IMR-90 (cell line): ENCODE data around the gene RPS15. TPM values are rescaled to one million over a fixed set of nuclear protein-coding genes. Genes with fewer than 3 reads are reported as not detected.

Experiments
- ATAC-seq: fragments of 200-7000 bp; cut with Tn5 transposase; 2 replicates; pipeline ENCODE4 v1.9.1; 2020; ENCODE audit warnings: low read depth, mild to moderate bottlenecking, moderate library complexity
- BruUV-seq: library from RNA; stranded (reverse); fragments of 400-500 nt; replicated peaks from 2 replicates; lab custom pipeline; 2021; lab: Mats Ljungman, UMichigan
- CTCF ChIA-PET: fragments of 300-600 bp; formaldehyde crosslinking; extraction: SDS; loops from one replicate; lab custom pipeline; 2021; ENCODE audit warnings: antibody characterized with exemption; lab: Yijun Ruan, JAX
- POLR2A ChIA-PET: fragments of 300-600 bp; sonication (Branson Sonifier 250); formaldehyde crosslinking; loops from one replicate; lab custom pipeline; 2022; ENCODE audit warnings: antibody characterized with exemption; ENCODE audit not compliant: unreplicated experiment; lab: Charles Lee
- DNase-seq: peaks from one replicate; pipeline ENCODE4 v3.0.0; 2013
- H2AFZ ChIP-seq: replicated peaks from 2 replicates; pipeline ENCODE3; 2013; ENCODE audit warnings: low read length, mild to moderate bottlenecking; ENCODE audit not compliant: poor library complexity
- H2AK5ac ChIP-seq: 2 replicates; pipeline ENCODE4 v1.6.1; 2013; ENCODE audit warnings: low read depth, low read length, inconsistent platforms
- H2AK9ac ChIP-seq: replicated peaks from 2 replicates; pipeline ENCODE3; 2013; ENCODE audit warnings: mild to moderate bottlenecking, low read depth, low read length, moderate library complexity; ENCODE audit not compliant: poor library complexity
- H2BK120ac ChIP-seq: 2 replicates; pipeline ENCODE4 v1.6.1; 2013; ENCODE audit warnings: low read depth, low read length, inconsistent platforms
- H2BK15ac ChIP-seq: 3 replicates; pipeline ENCODE4 v1.6.1; 2013; ENCODE audit warnings: low read depth, low read length, inconsistent platforms
- H2BK20ac ChIP-seq: 2 replicates; pipeline ENCODE4 v1.6.1; 2013; ENCODE audit warnings: low read depth, mild to moderate bottlenecking, inconsistent platforms, low read length, moderate library complexity
- H2BK5ac ChIP-seq: 2 replicates; pipeline ENCODE4 v1.6.1; 2013; ENCODE audit warnings: mild to moderate bottlenecking, low read depth, low read length, inconsistent platforms; ENCODE audit not compliant: poor library complexity, severe bottlenecking
- H3K14ac ChIP-seq: replicated peaks from 2 replicates; pipeline ENCODE4 v1.6.1; 2013; ENCODE audit warnings: low read depth, low read length, inconsistent platforms
- H3K18ac ChIP-seq: 2 replicates; pipeline ENCODE4 v1.6.1; 2013; ENCODE audit warnings: low read depth, low read length, control low read depth
- H3K23ac ChIP-seq: 2 replicates; pipeline ENCODE4 v1.6.1; 2013; ENCODE audit warnings: low read depth, low read length, inconsistent platforms
- H3K27ac ChIP-seq: 2 replicates; pipeline ENCODE4 v1.5.1; 2013; ENCODE audit warnings: mild to moderate bottlenecking, control low read depth, low read length; ENCODE audit not compliant: insufficient read depth
- H3K27me3 ChIP-seq: 2 replicates; pipeline ENCODE4 v1.6.1; 2013; ENCODE audit warnings: low read length; ENCODE audit not compliant: control insufficient read depth, insufficient read depth
- H3K36me3 ChIP-seq: 2 replicates; pipeline ENCODE4 v1.6.1; 2013; ENCODE audit warnings: low read length, mixed read lengths; ENCODE audit not compliant: control insufficient read depth, insufficient read depth
- H3K4ac ChIP-seq: 2 replicates; pipeline ENCODE4 v1.6.1; 2013; ENCODE audit warnings: low read depth, low read length, inconsistent platforms
- H3K4me1 ChIP-seq: 2 replicates; pipeline ENCODE4 v1.6.1; 2013; ENCODE audit warnings: low read length, mixed read lengths; ENCODE audit not compliant: control insufficient read depth, insufficient read depth
- H3K4me2 ChIP-seq: 2 replicates; pipeline ENCODE4 v1.6.1; 2013; ENCODE audit warnings: low read depth, mild to moderate bottlenecking, control low read depth, low read length, moderate library complexity
- H3K4me3 ChIP-seq: 2 replicates; pipeline ENCODE4 v1.5.1; 2013; ENCODE audit warnings: low read depth, mild to moderate bottlenecking, control low read depth, low read length, moderate library complexity; ENCODE audit not compliant: insufficient read depth
- H3K56ac ChIP-seq: 2 replicates; pipeline ENCODE4 v1.6.1; 2013; ENCODE audit warnings: low read length, inconsistent platforms; ENCODE audit not compliant: insufficient read depth; ENCODE audit errors: extremely low read depth
- H3K79me1 ChIP-seq, 2 experiments: 2 replicates each; pipeline ENCODE4 v1.6.1; 2013; ENCODE audit warnings: low read length in 2 of 2, inconsistent platforms in 1 of 2, low read depth in 1 of 2
- H3K9ac ChIP-seq: 2 replicates; pipeline ENCODE4 v1.6.1; 2013; ENCODE audit warnings: low read depth, low read length, control low read depth
- H3K9me1 ChIP-seq: 2 replicates; pipeline ENCODE4 v1.6.1; 2013; ENCODE audit warnings: low read length, inconsistent platforms; ENCODE audit not compliant: insufficient read depth
- H3K9me3 ChIP-seq: 2 replicates; pipeline ENCODE4 v1.6.1; 2013; ENCODE audit warnings: low read length; ENCODE audit not compliant: control insufficient read depth, insufficient read depth
- H4K20me1 ChIP-seq: 2 replicates; pipeline ENCODE4 v1.6.1; 2013; ENCODE audit warnings: low read length, inconsistent platforms; ENCODE audit not compliant: insufficient read depth
- H4K5ac ChIP-seq: 2 replicates; pipeline ENCODE4 v1.6.1; 2013; ENCODE audit warnings: mild to moderate bottlenecking, low read depth, low read length, control low read depth
- H4K8ac ChIP-seq, 2 experiments: 2 replicates each; pipeline ENCODE4 v1.6.1; 2013; ENCODE audit warnings: low read depth in 2 of 2, low read length in 2 of 2, control low read depth in 1 of 2, inconsistent platforms in 1 of 2
- H4K91ac ChIP-seq: 2 replicates; pipeline ENCODE4 v1.6.1; 2013; ENCODE audit warnings: low read depth, low read length, inconsistent platforms; ENCODE audit not compliant: insufficient read depth
- BHLHE40 ChIP-seq: fragments of 150-350 bp; IDR thresholded peaks from 2 replicates; pipeline ENCODE4 v1.6.1; 2016; ENCODE audit warnings: mild to moderate bottlenecking, low read depth, low read length
- CEBPB ChIP-seq: IDR thresholded peaks from 2 replicates; pipeline ENCODE4 v1.6.1; 2012; ENCODE audit warnings: low read depth, low read length, improper control_type of control experiment
- CHD1 ChIP-seq: IDR thresholded peaks from 2 replicates; pipeline ENCODE4 v1.6.1; 2012; ENCODE audit warnings: low read depth, low read length, improper control_type of control experiment
- FOS ChIP-seq: fragments of 150-350 bp; IDR thresholded peaks from 2 replicates; pipeline ENCODE4 v1.6.1; 2016; ENCODE audit warnings: low read depth, low read length
- MAFK ChIP-seq: IDR thresholded peaks from 2 replicates; pipeline ENCODE4 v1.6.1; 2012; ENCODE audit warnings: low read depth, low read length, improper control_type of control experiment
- MAZ ChIP-seq: IDR thresholded peaks from 2 replicates; pipeline ENCODE4 v1.6.1; 2012; ENCODE audit warnings: low read depth, mild to moderate bottlenecking, low read length, improper control_type of control experiment, moderate library complexity, borderline replicate concordance
- MXI1 ChIP-seq: IDR thresholded peaks from 2 replicates; pipeline ENCODE4 v1.6.1; 2012; ENCODE audit warnings: low read depth, mild to moderate bottlenecking, low read length, moderate library complexity, borderline replicate concordance
- NFE2L2 ChIP-seq: fragments of 150-350 bp; IDR thresholded peaks from 2 replicates; pipeline ENCODE4 v1.6.1; 2016; ENCODE audit warnings: low read depth, mild to moderate bottlenecking, low read length
- POLR2A ChIP-seq: IDR thresholded peaks from 2 replicates; pipeline ENCODE4 v1.6.1; 2012; ENCODE audit warnings: mild to moderate bottlenecking, low read depth, low read length
- RCOR1 ChIP-seq: IDR thresholded peaks from 2 replicates; pipeline ENCODE4 v1.6.1; 2012; ENCODE audit warnings: mild to moderate bottlenecking, low read length, improper control_type of control experiment; ENCODE audit not compliant: insufficient replicate concordance
- RFX5 ChIP-seq: IDR thresholded peaks from 2 replicates; pipeline ENCODE4 v1.8.0; 2012; ENCODE audit warnings: low read depth, mild to moderate bottlenecking, low read length, moderate library complexity
- SMC3 ChIP-seq: fragments of 150-350 bp; IDR thresholded peaks from 2 replicates; pipeline ENCODE4 v1.6.1; 2016; ENCODE audit warnings: low read depth, mild to moderate bottlenecking, antibody characterized with exemption, low read length, moderate library complexity
- WGBS, 2 experiments: methylation state at CpG; one replicate each; pipeline versions ENCODE4 v1.1.5 to v1.1.7; 2013; ENCODE audit warnings: missing lambda C conversion rate in 2 of 2; ENCODE audit not compliant: insufficient read length in 1 of 2; ENCODE audit errors: extremely low coverage in 2 of 2; 5-methylcytosine and 5-hydroxymethylcytosine counted together
- dilution Hi-C: fragments of 300-500 bp; cut with HindIII; formaldehyde crosslinking; loops from one replicate; pipeline ENCODE4 v1.14.3; 2018; ENCODE audit warnings: low sequenced_read_pairs; ENCODE audit not compliant: unreplicated experiment
- in situ Hi-C: fragments of 300-500 bp; cut with MboI; formaldehyde crosslinking; loops from 3 replicates; pipeline ENCODE4 v1.14.3; 2019; ENCODE audit warnings: low sequenced_read_pairs, inconsistent platforms, mixed read lengths
- intact Hi-C: fragments of 100-400 bp; cut with micrococcal nuclease; formaldehyde crosslinking; loops from 2 replicates; pipeline ENCODE4 v1.10.0; 2022
- polyA plus RNA-seq, 3 experiments: library from polyadenylated mRNA; depleted of rRNA; stranded (reverse); fragments of >200 nt; gene quantifications; 2 replicates each; pipeline ENCODE4 v1.2.3, GENCODE V29; 2012; ENCODE audit warnings: low replicate concordance in 1 of 3
- total RNA-seq: library from RNA; depleted of rRNA; stranded (reverse); fragments of >200 nt; gene quantifications from 2 replicates; pipeline ENCODE4 v1.2.3, GENCODE V29; 2012
- TF ChIP-seq, protein P1 (sequence below): fragments of 150-350 bp; IDR thresholded peaks from 2 replicates; pipeline ENCODE4 v1.6.1; 2017; ENCODE audit warnings: mild to moderate bottlenecking, antibody characterized with exemption, low read length, low read depth
- TF ChIP-seq, protein P2 (sequence below): fragments of 150-350 bp; IDR thresholded peaks from 2 replicates; pipeline ENCODE4 v1.6.1; 2016; ENCODE audit warnings: low read depth, mild to moderate bottlenecking, low read length, moderate library complexity, borderline replicate concordance

The RPS15 gene
- total and polyA plus RNA-seq, 2 of the 4 experiments (the other 2 are of a cell fraction) = 1,179 to 1,855 TPM

DNA sequence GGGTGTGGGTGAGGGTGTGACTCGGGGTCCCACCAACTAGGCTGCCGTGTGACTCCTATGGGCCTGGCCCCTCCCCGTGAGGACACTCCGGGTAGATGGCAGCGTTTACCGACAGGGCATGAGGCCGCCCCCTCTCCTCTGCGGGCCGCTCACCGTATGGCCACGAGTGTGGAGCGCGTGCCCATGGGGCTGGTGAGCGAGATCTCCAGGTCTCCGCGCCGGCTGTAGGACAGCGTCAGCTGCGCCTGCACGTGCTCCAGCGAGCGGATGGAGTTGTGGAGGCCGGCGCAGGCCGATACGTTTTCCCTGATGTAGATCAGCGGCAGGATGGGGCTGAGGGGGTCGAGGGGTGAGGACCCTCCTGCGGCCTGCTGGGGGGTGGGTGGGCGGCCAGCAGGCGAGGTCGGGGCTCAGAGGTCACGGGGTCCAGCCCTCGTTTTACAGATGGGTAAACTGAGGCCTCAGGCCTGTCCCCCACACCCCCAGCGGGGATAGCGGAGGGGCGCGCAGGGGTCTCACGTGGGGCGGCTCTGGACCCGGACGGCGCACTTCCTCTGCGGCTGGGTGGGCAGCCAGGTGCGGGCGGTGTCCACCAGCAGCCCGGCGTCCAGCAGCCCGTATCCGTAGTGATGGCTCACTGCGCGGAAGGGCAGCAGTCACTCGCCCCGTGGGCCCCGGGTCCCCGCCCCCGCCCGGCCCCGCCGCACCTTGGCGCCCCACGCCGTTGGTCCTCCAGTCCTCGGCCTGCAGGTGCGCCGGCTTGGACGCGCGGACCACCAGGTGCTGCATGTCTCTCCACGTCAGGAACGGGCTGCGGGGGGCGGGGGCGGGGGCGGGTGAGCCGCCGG is 45.2 kb downstream of the RPS15 start (continued):
- no peak for TF ChIP-seq RCOR1

DNA sequence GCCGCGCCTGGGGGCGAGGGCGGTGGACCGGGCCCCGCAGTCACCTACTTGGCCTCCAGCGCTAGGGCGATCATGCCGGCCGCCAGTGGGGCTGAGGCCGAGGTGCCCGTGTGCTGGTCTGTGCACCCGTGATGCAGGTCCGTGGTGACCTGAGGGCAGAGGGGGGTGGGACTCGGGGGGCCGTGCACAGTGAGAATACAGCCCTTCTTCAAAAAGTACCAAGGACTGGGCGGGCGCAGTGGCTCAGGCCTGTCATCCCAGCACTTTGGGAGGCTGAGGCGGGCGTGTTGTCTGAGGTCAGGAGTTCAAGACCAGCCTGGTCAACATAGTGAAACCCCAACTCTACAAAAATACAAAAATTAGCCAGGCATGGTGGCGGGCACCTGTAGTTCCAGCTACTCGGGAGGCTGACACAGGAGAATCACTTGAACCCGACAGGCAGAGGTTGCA is 45.8 kb downstream of the RPS15 start:
- ChIA-PET CTCF (no interaction called here), POLR2A (no interaction called here)
- no peak overlapping the region for H3K27ac ChIP-seq
- intact Hi-C loops (no loop called here), dilution Hi-C loops (no loop called here), in situ Hi-C loops (no loop called here)
- no peak overlapping the region for H3K4me3 ChIP-seq
- H3K18ac ChIP-seq = no peak overlapping the region
- no peak overlapping the region for H3K14ac ChIP-seq
- H2AFZ ChIP-seq = no peak overlapping the region
- no peak overlapping the region for H3K4me2 ChIP-seq
- no peak overlapping the region for H3K23ac ChIP-seq
- BruUV-seq = no TSS peak
- no peak overlapping the region for H2BK120ac ChIP-seq
- H3K9me1 ChIP-seq = no peaks in the 10 kb centered on the region
- no peaks in the 10 kb centered on the region for H3K27me3 ChIP-seq
- H3K9ac ChIP-seq = no peak overlapping the region
- H2AK5ac ChIP-seq = no peak overlapping the region
- H3K36me3 ChIP-seq = no peaks in the 10 kb centered on the region
- ATAC-seq = no peak
- H3K9me3 ChIP-seq = no peaks in the 10 kb centered on the region
- no peak overlapping the region for H2BK20ac ChIP-seq
- H3K79me1 ChIP-seq = no peaks in the 10 kb centered on the region
- H4K20me1 ChIP-seq = no peaks in the 10 kb centered on the region
- no peak overlapping the region for H4K5ac ChIP-seq
- no peak overlapping the region for H2BK15ac ChIP-seq
- no peak overlapping the region for H3K4ac ChIP-seq
- H4K8ac ChIP-seq = no peak overlapping the region
- no peak overlapping the region for H2BK5ac ChIP-seq
- no peak overlapping the region for H2AK9ac ChIP-seq
- 90% methylated on average over 13 of the region's 23 CpGs; no CpG with 5 or more reads in 1 of the 2 experiments for WGBS, 2 experiments
- no peak overlapping the region for H3K56ac ChIP-seq
- no peak for DNase-seq
- no peak overlapping the region for H4K91ac ChIP-seq
- H3K4me1 ChIP-seq = no peaks in the 10 kb centered on the region
- TF ChIP-seq MAZ = no peak
- no peak for TF ChIP-seq BHLHE40
- TF ChIP-seq, protein P1, sequence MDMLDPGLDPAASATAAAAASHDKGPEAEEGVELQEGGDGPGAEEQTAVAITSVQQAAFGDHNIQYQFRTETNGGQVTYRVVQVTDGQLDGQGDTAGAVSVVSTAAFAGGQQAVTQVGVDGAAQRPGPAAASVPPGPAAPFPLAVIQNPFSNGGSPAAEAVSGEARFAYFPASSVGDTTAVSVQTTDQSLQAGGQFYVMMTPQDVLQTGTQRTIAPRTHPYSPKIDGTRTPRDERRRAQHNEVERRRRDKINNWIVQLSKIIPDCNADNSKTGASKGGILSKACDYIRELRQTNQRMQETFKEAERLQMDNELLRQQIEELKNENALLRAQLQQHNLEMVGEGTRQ = no peak
- no peak for TF ChIP-seq FOS
- TF ChIP-seq CHD1 = no peak
- TF ChIP-seq POLR2A = no peak
- no peak for TF ChIP-seq CEBPB
- TF ChIP-seq MXI1 = no peak
- TF ChIP-seq, protein P2, sequence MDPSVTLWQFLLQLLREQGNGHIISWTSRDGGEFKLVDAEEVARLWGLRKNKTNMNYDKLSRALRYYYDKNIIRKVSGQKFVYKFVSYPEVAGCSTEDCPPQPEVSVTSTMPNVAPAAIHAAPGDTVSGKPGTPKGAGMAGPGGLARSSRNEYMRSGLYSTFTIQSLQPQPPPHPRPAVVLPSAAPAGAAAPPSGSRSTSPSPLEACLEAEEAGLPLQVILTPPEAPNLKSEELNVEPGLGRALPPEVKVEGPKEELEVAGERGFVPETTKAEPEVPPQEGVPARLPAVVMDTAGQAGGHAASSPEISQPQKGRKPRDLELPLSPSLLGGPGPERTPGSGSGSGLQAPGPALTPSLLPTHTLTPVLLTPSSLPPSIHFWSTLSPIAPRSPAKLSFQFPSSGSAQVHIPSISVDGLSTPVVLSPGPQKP = no peak
- no peak for TF ChIP-seq MAFK
- TF ChIP-seq SMC3 = no peak
- no peak for TF ChIP-seq RCOR1
- TF ChIP-seq RFX5 = no peak
- TF ChIP-seq NFE2L2 = no peak
